Measurements from ENCODE around the gene ZNF101. TPM values are rescaled to one million over a fixed set of nuclear protein-coding genes. Genes with fewer than 3 reads are reported as not detected.

The ZNF101 gene
- total RNA-seq, 1 experiment from 2014 or later, result 51.4 TPM

- CTCF ChIA-PET, result interaction anchor here (0.6 to 2.3 kb wide), 4 partner anchors 20 to 131 kb away, joined by 3 to 10 read pairs (median 8); partner anchors contain the start of gene GMIP
- Mint-ChIP-seq H3K9me3 (no peaks in the 10 kb centered on the region), H3K36me3 (peaks cover 15% of the 10 kb centered on the region), H3K4me1 (peaks cover 23% of the 10 kb centered on the region), H3K4me3 (peak within 1 kb of the TSS; percentile 94), H3K27ac (peak within 1 kb of the TSS; percentile 97), H3K27me3 (ENCODE audit: low read depth) (no peaks in the 10 kb centered on the region; the same call in 1 of the 2 replicates)
- POLR2A ChIA-PET, result interaction anchor here (0.5 to 1.1 kb wide), 7 partner anchors 19 to 202 kb away, joined by 3 to 8 read pairs (median 4); partner anchors contain the start of genes GMIP, LPAR2, ZNF253 and ZNF506
- peak; percentile 88 for DNase-seq (ENCODE audit: low spot score)
- ATAC-seq, result peak; percentile 77
- no peak for TF ChIP-seq OVOL2 (CRISPR knock-in tag; IDR thresholded peaks at IDR 0.05; ENCODE audit: borderline replicate concordance)
- peak; percentile 58; the same call in 1 of the 2 replicates for TF ChIP-seq TP53 (CRISPR knock-in tag; IDR thresholded peaks at IDR 0.05)
- TF ChIP-seq ZNF512 (CRISPR knock-in tag; IDR thresholded peaks at IDR 0.05; ENCODE audit: borderline replicate concordance), result no peak
- no peak for TF ChIP-seq ATF2 (CRISPR knock-in tag; IDR thresholded peaks at IDR 0.05; ENCODE audit: borderline replicate concordance, low read depth)
- TF ChIP-seq ATF3 (CRISPR knock-in tag; conservative IDR thresholded peaks at IDR 0.05), result no peak
- peak; percentile 59; the same call in 1 of the 2 replicates for TF ChIP-seq GABPB1 (CRISPR knock-in tag; IDR thresholded peaks at IDR 0.05)
- TF ChIP-seq ZNF423 (CRISPR knock-in tag; IDR thresholded peaks at IDR 0.05), result no peak
- peak; percentile 89 for TF ChIP-seq SP1 (CRISPR knock-in tag; conservative IDR thresholded peaks at IDR 0.05)
- TF ChIP-seq ZNF416 (CRISPR knock-in tag; IDR thresholded peaks at IDR 0.05), result peak; percentile 70; the same call in 1 of the 2 replicates
- TF ChIP-seq PRRX2 (CRISPR knock-in tag; IDR thresholded peaks at IDR 0.05), result no peak
- 0 out of 2 replicates have a peak, but pooled peaks have one; percentile 16 for TF ChIP-seq RELA (CRISPR knock-in tag; IDR thresholded peaks at IDR 0.05; ENCODE audit: borderline replicate concordance)
- peak; percentile 27; the same call in 1 of the 2 replicates for TF ChIP-seq HMGXB4 (CRISPR knock-in tag; IDR thresholded peaks at IDR 0.05)
- TF ChIP-seq FOXP4 (CRISPR knock-in tag; IDR thresholded peaks at IDR 0.05), result peak; percentile 67
- TF ChIP-seq SMAD4 (CRISPR knock-in tag; IDR thresholded peaks at IDR 0.05), result no peak
- TF ChIP-seq IRF1 (CRISPR knock-in tag; IDR thresholded peaks at IDR 0.05), result peak; percentile 40; the same call in 1 of the 2 replicates
- 0 out of 2 replicates have a peak, but pooled peaks have one; percentile 88 for TF ChIP-seq STAT6 (CRISPR knock-in tag; conservative IDR thresholded peaks at IDR 0.05; ENCODE audit: low read depth)
- no peak for TF ChIP-seq CBFB (CRISPR knock-in tag; IDR thresholded peaks at IDR 0.05; ENCODE audit: low read depth)
- peak; percentile 54; the same call in 1 of the 2 replicates for TF ChIP-seq FOXP1 (CRISPR knock-in tag; IDR thresholded peaks at IDR 0.05; ENCODE audit: borderline replicate concordance)
- 0 out of 2 replicates have a peak, but pooled peaks have one; percentile 13 for TF ChIP-seq ZNF232 (CRISPR knock-in tag; IDR thresholded peaks at IDR 0.05)
- no peak for TF ChIP-seq ESRRA (CRISPR knock-in tag; IDR thresholded peaks at IDR 0.05; ENCODE audit: borderline replicate concordance)
- TF ChIP-seq TEAD1 (CRISPR knock-in tag; IDR thresholded peaks at IDR 0.05), result peak; percentile 64; the same call in 1 of the 2 replicates
- peak; percentile 73; the same call in 1 of the 2 replicates for TF ChIP-seq KAT7 (CRISPR knock-in tag; IDR thresholded peaks at IDR 0.05; ENCODE audit: borderline replicate concordance)
- TF ChIP-seq RORB (CRISPR knock-in tag; IDR thresholded peaks at IDR 0.05), result no peak
- peak; percentile 43; the same call in 1 of the 2 replicates for TF ChIP-seq FOXK1 (CRISPR knock-in tag; IDR thresholded peaks at IDR 0.05)
- peak; percentile 63 for TF ChIP-seq MAX (CRISPR knock-in tag; IDR thresholded peaks at IDR 0.05)
Measured at GRCh38 chr19:19663256-19664120, 5.2 kb upstream of the ZNF101 start, which contains the start of gene ATP13A1. Gene ATP13A1 (minus strand): TSS chr19:19663676. CDS start chr19:19663666, 10 bp downstream.
